Erythroblast (primary cell): ENCODE data around the gene TRPM7.

Experiments
- GATA1 ChIP-seq: IDR thresholded peaks from 2 replicates; pipeline ENCODE4 v1.6.1; 2011; ENCODE audit warnings: low read depth, mild to moderate bottlenecking, control low read depth, low read length, moderate library complexity
- POLR2A ChIP-seq: IDR thresholded peaks from 2 replicates; pipeline ENCODE4 v1.6.1; 2011; ENCODE audit warnings: mild to moderate bottlenecking, low read length

- no peak for TF ChIP-seq POLR2A
- TF ChIP-seq GATA1, result no peak
These were observed 5.1 kb downstream of the TRPM7 start for GRCh38 chr15:50681467-50681866.
